ENCODE measurements around the gene USO1.

DNA sequence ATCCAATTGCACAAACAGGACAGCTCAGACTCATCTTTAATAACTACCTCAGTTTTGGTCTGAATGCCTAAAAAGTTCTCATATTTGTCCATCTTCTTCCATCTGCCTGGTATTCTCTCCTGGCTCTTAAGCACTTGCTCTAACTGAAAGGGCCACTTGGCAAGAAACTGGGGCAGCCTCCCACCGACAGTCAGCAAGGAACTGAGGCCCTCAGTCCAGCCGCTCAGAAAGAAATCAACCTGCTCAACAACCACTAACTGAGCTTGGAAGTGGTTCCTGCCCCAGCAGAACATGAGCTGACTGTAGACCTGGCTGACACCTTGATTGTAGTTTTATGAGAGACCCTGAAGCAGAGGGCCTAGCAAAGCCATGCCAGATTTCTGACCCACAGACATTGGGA lies 93.5 kb downstream of the USO1 start:
- TF ChIP-seq CTCF (IDR thresholded peaks at IDR 0.05; ENCODE audit: low read depth, low read length) = no peak
- no peak for TF ChIP-seq EZH2phosphoT487 (IDR thresholded peaks at IDR 0.05; ENCODE audit: low read depth)
